Fibroblast of lung (primary cell): ENCODE measurements around the gene SPAG9.

Experiments used
- EZH2 ChIP-seq: IDR thresholded peaks from 2 replicates; pipeline ENCODE4 v1.5.1; 2012; ENCODE audit warnings: low read length, control low read depth, mild to moderate bottlenecking; ENCODE audit errors: missing control alignments
- TF ChIP-seq, protein P1 (sequence below), 2 donors: IDR thresholded peaks in 1 of 2; conservative IDR thresholded peaks in 1 of 2; 1 replicate in 1 of 2; 2 replicates in 1 of 2; pipeline ENCODE4 v1.5.1; 2011 to 2012; ENCODE audit warnings: low read length in 2 of 2, control low read depth in 1 of 2, inconsistent platforms in 1 of 2, low read depth in 1 of 2, mild to moderate bottlenecking in 1 of 2

- TF ChIP-seq, protein P1, sequence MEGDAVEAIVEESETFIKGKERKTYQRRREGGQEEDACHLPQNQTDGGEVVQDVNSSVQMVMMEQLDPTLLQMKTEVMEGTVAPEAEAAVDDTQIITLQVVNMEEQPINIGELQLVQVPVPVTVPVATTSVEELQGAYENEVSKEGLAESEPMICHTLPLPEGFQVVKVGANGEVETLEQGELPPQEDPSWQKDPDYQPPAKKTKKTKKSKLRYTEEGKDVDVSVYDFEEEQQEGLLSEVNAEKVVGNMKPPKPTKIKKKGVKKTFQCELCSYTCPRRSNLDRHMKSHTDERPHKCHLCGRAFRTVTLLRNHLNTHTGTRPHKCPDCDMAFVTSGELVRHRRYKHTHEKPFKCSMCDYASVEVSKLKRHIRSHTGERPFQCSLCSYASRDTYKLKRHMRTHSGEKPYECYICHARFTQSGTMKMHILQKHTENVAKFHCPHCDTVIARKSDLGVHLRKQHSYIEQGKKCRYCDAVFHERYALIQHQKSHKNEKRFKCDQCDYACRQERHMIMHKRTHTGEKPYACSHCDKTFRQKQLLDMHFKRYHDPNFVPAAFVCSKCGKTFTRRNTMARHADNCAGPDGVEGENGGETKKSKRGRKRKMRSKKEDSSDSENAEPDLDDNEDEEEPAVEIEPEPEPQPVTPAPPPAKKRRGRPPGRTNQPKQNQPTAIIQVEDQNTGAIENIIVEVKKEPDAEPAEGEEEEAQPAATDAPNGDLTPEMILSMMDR (conservative IDR thresholded peaks at IDR 0.05 in 1 of 2, IDR thresholded peaks at IDR 0.05 in 1 of 2; ENCODE audit: low read depth in 1 of 2, low read length in 2 of 2): no peak
- TF ChIP-seq EZH2: no peak
These were observed 192.0 kb downstream of the SPAG9 start for GRCh38 chr17:50928646-50929045.
